Stromal cell of bone marrow (primary cell): ENCODE data around the gene VOPP1.
A peak's percentile ranks its signal among the peaks of the same experiment; 100 is the strongest.

Experiments
- DNase-seq: peaks from one replicate; pipeline ENCODE4 v3.0.0-alpha.2; 2012; ENCODE audit warnings: low read depth

Gene VOPP1

DNA sequence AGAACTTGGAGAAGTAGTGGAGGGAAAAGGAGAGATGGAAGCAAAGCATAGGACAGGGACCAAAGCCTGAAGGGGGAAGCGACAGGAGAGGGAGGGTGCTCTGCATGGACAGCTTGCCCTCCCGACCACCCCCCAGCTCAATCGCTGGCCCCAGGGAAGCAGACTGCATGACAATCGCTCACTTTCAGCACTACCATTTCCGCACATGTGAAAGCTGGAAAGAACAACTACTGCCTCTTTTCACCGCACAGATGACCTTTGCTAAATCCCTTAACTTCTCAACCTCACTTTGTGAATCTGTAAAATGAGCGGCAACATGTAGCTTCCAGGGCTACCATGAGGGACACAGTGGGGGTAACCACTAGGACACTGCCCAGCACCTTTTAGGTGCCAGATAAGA is 17.1 kb downstream of the VOPP1 start:
- no peak for DNase-seq

DNA sequence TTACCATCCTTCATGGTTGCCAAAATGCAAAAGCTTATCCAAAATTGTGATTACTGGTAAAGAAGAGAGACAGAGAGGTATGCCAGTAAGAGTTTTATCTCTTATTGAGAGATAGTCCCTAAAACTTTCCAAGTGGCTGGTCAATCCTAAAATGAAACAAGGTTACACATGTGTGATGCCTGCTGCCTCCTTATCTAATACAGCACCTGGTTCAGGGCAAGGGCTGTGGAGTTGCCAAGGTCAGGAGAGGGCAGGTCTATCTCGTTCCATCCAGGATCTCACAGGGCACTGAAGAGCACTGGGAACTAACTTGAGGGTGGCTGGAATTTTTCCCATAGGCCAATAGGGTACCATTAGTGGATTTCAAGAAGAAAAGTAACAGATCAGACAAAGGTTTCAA is 18.3 kb downstream of the VOPP1 start:
- DNase-seq: no peak

DNA sequence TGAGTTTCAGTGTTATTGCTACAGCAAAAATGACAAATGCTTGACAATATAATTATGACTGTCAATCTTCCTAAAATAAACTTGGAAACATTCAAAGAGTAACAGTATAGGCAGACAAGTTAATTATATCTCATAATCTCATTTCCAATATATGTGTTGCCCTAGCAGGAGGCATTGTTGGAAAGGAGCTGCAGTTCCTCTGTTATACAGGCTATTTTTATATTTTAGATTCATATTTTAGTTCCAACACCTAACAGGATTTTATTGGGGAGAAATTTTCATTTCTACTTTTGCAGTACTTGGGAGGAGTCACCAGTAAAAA is 19.3 kb downstream of the VOPP1 start:
- no peak for DNase-seq

DNA sequence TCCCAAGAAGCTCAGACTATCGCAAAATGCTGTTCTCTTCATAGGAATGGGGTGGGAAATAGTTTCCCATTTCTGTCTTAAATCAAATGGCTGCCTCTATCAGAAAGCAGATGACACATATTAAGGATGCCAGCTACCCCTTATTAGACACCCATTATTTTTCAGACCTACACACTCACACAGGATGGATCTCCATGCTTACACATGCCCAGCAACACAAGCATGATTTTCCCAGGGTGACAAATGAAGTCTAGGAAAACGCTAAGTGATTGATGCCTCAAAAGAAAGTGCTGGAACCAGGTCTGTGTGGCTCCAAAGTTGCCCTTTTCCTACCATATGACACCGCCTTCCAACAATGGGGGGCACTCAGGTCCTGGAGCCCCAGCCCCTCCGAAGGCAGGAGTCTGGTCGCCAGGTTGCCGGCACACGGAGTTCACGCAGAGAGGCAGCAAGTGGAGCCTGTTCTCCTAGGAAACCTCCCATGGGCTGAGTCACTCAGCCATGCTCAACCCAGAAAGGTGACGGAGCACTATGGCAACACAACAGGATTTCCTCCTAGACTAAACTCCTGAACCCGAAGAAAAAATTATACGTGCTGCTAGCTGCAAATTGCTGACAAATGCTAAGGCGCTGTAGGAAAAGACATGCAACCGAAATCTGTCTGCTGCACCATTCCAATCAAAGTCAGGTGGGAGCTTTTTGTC is 19.8 kb downstream of the VOPP1 start:
- DNase-seq: no peak

DNA sequence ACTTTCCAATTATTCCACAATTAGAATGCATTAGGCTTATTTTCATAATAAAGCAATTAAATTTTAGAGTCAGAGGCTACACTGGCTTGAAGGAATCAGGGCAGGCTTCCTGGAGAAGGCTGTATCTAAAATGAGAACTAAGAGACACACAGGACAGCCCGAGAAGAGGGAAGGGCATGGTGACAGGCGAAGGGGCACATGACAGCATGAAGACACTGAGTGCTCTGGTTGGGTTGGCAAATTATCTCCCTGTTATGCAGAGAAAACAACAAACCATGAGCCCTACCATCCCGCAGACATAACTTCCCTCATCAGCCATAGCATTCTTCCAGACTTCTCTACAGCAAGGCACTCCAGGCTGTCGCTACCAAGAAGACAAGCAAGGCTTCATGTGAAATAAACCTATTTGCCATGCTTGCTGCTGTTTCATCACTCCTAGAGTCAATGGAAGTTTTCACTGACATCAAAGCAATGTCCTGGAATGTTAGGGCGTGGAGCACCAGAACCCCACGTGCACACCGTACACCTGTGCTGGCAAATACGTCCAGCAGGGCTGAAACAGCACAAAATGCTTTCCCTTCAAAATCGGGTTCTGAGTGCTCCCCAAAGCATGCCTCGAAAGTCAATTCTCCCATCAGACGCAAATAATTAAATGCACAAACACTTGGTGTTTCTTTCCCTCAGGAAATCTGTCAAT is 21.3 kb downstream of the VOPP1 start:
- DNase-seq: no peak

DNA sequence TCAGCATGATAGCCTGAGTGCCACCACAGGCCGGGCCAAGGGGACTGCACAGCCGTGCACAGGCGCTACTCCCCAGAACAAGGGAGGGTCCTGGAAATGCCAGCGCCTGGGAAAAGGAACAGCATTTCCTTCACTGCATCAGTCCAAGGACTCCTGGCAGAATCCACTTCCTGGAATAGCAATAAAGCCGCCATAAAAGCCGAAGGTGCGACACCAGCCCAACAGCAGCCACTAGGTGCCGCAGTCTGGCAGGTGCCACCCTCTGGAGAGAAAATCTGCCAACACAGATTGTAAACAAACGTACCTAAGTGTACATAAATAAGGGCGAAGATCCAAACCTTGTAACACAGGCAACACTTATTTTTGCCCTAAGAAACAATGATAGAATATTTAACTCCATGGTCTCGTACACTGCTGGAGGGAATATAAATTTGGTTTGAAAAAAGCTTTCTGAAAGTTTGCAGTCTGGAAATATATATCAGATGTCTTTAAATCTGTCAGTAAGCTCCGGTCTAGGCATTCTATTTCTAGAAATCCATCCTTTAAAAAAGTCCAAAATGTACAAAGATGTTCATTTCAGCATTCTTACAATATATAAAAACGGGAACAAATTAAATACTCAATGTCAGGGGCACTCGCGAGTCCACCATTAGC is 22.2 kb downstream of the VOPP1 start:
- no peak for DNase-seq

DNA sequence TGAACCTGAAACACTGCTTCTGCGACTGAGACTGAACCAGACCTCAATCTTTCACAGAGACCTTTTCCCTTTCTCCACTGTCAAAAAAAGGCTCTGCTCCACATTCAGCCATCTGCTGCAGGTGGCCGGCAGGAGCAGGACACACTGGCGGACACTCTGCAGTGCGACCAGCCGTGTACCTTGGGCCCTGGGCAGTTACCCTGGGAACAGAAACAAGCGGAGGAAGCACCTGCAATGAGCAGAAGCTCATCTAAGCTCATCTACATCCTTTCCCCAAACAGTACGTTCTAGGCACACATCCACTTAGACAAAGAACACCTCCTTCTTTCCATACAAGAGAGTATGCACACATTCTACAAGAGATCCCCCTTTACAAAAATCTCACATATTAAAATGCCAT is 22.8 kb downstream of the VOPP1 start:
- no peak for DNase-seq

DNA sequence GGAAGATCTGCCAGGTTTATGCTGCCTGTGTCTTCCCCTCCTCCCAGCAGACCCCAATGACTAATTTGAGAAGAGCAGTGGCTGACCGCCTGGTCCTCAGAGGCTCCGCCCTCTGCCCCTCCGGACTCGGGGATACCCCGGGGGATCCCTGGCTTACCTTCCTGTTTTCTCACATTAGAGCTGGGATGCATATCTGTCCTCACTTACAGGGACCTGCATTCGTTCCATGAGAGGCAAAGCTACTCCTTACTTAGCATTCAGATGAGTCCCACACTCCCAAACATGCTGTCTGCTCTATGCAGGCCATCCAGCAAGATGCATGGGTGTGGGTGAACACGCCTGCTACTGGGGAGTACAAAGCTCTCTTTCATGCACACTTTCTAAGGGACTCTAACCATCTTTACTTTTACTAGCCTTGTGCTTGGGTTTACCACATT is 24.0 kb downstream of the VOPP1 start:
- no peak for DNase-seq

DNA sequence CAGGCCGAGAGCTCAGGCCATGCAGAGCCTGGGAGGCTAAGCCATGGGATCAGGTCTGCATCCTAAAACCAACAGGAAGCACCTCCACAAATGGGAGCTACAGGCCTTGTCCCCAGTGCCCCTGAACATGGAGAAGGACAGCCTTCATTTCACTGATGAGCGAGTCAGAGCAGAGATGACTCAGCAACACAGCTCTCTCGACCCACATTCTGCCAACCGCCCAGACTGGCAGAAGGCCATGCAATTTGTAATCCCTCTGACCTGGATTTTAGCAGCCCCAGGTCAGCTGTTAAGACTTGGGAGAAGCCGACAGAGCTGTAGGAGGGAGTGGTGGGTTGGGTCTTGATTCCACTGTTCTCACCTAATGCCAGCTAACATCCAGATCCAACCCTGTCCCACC is 25.5 kb downstream of the VOPP1 start:
- peak; percentile 85 for DNase-seq

DNA sequence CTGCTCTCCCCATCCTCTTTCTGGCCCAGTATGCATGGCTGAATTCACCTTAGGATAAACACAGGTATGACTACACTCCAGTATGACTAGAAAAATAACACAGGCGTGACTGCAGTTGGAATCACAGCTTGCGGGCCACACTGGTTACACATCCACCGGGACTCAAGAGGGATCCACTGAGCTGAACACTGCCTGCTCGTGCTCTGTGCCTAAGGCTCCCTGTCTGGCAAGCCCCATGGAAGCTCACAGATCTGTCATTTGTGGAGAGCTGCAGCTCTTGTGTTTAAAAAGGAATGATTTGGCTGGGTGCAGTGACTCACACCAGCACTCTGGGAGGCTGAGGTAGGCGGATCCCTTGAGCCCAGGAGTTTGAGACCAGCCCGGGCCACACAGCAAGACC is 26.8 kb downstream of the VOPP1 start:
- DNase-seq: peak; percentile 29

DNA sequence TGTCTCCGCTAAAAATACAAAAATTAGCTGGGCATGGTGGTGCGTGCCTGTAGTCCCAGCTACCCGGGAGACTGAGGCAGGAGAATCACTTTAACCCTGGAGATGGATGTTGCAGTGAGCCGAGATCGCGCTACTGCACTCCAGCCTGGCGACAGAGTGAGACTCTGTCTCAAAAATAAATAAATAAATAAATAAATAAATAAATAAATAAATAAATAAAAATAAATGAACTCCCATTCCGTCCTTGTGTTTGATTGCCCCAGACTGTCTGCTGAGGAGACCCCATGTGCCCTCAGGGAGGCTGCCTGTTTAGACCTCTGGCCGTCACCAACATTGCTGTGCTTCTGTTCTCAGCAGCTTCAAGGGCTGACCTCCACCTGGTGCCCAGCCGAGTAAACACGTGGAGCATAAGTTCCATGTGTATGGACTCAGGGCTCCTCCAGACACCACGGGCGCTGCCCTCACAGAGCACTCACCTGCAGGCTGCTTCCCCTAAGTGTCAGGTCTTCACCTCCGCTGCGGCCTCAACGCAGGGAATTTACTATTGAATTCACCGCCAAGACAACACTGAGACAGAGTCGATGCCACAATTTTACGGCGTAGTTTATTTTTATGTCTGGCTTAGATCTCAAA is 32.0 kb downstream of the VOPP1 start:
- no peak for DNase-seq

DNA sequence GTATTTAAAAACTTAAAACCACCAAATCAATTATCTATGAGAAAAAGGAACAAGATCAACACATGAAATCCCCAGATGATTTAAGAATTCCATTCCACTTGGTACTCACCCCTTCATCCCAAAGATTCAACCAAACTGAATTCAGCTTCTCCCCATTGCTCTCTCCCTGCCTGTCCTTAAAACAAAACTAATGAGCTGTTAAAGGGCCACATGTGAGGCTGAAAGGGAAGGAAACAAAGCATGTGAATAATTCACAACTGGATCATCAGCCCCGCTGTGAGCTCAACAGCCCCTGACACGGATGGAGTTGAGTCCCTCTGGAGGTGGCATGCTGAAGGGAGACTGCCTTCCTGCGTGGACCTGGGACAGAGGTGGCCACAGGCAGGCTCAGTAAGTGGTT is 32.9 kb downstream of the VOPP1 start:
- no peak for DNase-seq

DNA sequence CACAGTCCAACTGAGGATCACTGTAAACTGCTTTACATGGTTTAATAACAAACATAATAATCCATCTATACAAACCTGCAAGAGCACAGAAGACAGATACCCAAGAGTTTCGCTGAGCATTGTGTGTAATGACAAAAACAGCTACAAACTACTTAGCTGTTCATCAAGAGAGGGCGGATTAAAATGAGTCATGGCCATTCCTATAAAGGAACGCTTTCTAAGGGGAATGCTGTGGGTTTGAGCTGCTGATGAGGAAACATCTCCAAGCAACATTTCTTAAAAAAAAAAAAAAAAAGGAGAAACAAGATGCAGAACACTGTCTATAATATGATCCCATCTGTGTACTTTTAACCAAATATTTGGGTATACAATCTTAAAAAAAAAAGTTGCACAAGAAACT is 33.8 kb downstream of the VOPP1 start:
- peak; percentile 74 for DNase-seq

DNA sequence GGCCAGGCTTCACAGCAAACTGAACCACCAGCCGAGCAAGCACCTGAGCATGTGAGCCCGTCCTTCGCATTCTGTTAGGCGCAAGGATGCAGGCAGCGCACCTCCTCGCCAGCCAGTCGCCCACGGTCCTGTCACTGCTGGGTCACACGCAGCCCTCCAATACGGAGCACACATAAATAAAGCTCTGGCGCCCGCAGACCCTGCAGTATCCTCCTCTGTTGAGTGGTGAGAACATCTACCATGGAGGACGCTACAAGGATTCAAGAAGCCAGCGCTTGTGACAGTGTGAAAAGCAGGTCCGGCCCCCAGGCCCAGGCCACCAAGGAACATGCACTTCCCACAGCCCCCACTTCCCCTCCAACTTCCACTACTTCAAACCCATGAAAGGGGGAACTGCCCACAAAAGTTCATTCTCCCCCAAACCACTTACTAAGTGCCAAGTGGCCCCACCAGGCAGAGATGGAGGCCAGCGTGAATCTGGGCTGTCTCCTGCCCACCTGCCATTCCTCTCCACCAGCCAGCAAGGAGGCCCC is 34.8 kb downstream of the VOPP1 start:
- DNase-seq: no peak

DNA sequence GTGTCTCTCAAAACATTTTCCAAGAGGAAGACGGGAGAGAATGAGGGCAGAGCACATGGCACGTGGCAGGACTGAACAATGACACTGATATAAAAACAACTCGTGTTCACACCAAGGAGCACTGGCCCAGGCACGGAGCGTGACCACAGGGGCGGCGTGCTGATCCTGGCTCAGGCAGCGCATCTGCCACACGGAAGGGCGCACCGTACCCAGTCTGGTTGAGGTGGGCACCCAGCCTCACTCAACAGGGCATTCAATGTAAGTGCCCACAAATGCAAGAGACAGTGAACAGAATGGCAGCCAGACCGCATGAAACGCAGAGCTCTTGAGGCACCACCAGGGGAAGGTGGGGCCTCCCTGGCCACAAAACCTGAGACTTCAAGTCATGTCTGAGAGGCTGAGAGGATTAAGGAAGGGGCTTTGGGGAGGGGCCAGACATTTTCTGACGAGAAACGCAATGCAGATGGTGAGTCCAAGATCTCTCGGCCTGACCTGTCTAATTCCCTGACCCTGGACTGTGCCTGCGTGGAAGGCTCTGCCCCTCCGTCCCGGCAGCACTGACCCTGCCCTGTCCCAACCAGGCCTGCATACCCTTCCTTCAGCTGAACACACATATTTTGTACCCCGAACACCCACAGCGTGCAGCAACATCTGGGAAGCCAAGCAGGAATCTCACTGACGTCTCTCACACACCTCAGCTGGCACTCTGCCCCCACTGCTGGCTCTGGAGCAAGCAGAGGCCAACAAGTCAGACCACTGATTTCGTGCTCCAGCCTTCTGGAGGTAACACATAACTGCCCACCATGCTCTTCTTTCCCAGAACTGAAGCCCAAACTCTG is 35.5 kb downstream of the VOPP1 start:
- DNase-seq: no peak

DNA sequence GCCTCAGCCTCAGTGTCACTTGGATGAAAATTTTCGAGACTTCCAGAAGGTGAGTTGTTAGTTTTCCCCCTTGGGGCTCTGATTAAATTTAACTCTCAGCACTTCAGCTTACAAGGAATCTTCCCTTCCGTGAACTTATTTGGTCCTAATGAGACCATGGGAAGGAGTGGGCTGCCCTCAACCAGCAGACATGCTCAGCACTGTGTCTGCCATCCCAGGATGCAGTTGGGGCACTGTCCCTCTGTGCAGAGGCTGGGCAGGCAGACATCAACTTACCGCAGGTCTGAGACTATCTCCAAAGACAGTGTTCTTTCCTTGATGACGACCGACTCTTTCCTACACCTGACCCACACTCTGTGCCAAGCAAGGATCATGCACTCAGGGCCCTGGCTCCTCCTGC is 36.7 kb downstream of the VOPP1 start:
- no peak for DNase-seq

DNA sequence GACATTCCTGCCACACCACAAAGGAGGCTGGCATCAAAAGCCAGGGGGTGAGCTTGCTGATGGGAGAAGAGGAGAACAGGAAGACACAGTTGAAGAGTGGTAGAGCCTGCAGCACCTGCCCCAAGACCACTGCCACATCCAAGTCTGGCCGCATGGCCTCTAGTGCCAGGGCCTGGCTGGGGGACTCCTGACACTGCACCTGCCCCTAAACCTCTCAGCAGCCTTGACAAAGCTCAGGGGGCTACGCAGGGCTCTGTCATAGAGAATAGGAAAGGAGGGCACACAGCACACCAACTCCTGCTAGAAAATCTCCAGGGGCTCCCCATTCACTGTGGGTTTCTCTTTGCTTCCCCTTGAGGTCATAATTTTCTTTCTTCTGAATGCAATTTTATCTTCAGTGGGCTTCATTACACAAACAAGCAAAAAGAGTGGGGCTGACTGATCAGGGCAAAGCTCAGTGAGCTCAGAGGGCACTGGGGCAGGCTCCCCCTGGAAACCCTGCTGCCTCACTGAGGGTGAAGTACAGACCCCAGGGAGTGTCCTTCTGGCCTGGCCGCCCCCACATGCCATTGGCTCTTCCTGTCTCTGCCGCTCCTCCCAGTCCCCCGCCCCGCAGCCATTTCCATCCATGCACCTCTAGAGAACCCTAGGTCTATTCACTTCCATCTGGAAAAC is 37.2 kb downstream of the VOPP1 start:
- DNase-seq: no peak

DNA sequence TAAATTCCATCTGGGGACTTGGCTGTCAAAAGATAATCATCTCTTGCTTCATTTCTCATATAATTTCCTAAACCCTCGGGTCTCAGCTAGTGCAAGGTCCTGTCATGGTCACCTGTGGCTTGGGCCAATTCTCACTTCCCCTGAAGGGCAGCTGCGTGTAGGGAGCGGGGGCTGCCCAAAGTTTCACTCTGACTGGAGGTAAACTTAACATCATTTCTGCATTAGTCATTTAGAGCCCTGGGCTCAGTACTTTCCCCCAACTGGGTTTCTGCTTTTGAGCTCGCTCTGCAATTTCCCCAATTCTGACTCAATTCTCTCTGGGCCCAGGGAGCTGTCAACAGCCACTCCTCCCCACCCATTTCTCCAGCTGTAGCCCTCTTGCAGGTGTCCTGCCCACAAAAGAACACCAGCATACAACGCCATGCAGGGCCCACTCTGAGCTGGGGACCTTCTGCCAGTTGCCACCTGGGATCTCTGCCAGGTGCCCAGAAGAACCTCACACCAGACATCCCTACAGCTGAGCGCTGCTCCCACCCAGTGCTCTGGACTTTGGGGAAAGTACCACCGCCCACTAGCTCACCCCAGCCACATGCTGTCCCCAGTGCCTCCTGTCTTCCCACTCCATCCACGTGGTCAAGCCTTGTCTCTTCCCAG is 37.9 kb downstream of the VOPP1 start:
- DNase-seq: peak; percentile 31

DNA sequence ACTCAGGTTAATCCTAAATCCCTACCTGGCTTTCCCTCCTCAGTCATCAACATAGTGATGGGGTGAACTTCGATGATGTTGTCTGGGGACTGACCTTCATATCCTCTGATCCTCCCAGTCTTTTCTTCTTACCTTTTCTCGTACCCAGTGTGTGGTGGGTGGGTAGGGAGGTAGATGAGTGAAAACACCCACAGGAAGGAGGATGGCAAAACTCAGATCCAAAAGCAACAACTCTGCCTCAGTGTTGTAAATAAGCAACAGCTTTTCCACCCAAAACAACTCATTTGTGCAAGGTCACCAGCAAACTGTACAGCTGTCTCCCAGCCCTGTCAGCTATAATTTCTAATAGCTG is 38.6 kb downstream of the VOPP1 start:
- no peak for DNase-seq

DNA sequence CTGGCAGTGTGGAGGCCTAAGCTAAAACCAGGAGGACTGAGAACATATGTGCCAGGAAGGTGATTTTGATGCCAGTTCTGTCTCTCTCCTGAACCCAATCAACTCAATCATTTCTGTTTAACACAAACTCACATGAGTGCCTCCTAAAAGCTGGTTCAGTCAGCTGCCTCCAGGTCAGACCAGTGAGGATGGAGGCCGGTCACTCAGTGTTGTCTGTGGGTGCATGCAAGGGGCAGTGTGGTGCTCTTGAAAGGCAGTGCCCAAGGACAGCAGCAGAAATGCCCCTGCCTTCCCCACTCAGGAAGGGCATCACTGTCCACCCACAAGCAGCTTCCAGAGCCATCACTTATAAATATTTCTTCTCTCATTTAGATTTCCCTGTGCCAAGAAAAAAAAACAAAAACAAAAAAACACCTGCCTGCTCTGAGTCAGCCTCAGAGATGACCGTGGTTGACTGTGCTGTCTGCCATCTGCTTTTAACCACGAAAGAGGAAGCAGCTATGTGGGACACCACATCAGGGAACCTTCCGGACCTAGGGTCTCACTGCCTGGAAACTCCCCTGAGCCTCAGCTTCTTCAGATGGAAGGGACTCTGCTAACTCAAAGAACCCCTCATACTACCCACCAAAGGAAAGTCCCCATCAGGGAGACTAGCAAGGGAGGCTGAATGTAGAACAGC is 39.1 kb downstream of the VOPP1 start:
- no peak for DNase-seq
